Transverse colon (tissue), 4 donors: ENCODE data around the gene IGSF22.

ENCODE experiments used
- CTCF ChIP-seq, 5 experiments: fragments of 200-600 bp in 3 of 5; fragments of 450-650 bp in 2 of 5; sonication (generic) in 3 of 5; IDR thresholded peaks; 1 replicate in 2 of 5; 2 replicates in 3 of 5; pipeline ENCODE4 v1.5.1; 2016 to 2017; ENCODE audit warnings: antibody characterized with exemption in 5 of 5, inconsistent platforms in 3 of 5, mild to moderate bottlenecking in 2 of 5, moderate library complexity in 1 of 5
- EP300 ChIP-seq: sonication (generic); formaldehyde crosslinking; IDR thresholded peaks from one replicate; pipeline ENCODE4 v1.6.1; 2017; ENCODE audit warnings: antibody characterized with exemption, low read depth
- POLR2A ChIP-seq: fragments of 450-650 bp; IDR thresholded peaks from one replicate; pipeline ENCODE4 v1.6.1; 2016; ENCODE audit warnings: antibody characterized with exemption, mild to moderate bottlenecking, moderate library complexity
- POLR2AphosphoS5 ChIP-seq, 3 donors: sonication (generic); formaldehyde crosslinking; IDR thresholded peaks; one replicate each; pipeline ENCODE4 v1.6.1; 2016; ENCODE audit warnings: antibody characterized with exemption in 3 of 3

GRCh38 chr11:18750944-18751343 lies 25.0 kb upstream of the IGSF22 start:
- TF ChIP-seq POLR2AphosphoS5 (IDR thresholded peaks at IDR 0.05): no peak
- TF ChIP-seq POLR2A: no peak
- TF ChIP-seq CTCF (IDR thresholded peaks at IDR 0.05): no peak
- no peak for TF ChIP-seq EP300
